ENCODE results near the gene AKAP11. TPM values are rescaled to one million over a fixed set of nuclear protein-coding genes. Genes with fewer than 3 reads are reported as not detected.

Gene AKAP11
- polyA plus RNA-seq, 3 donors: 1.2 to 6.8 (median 1.7) TPM

- Histone ChIP-seq H3K79me2 (ENCODE audit: insufficient read depth, low read length) (no peaks in the 10 kb centered on the region), H3K4me1 (ENCODE audit: control insufficient read depth in 1 of 2, insufficient read depth in 2 of 2, low read length in 2 of 2) (peaks cover 2 to 6% of the 10 kb centered on the region in 2 donors), H3K27ac (ENCODE audit: low read depth in 1 of 2, low read length in 2 of 2) (no peak overlapping the region), H3K4me2 (replicated peaks; ENCODE audit: extremely low read depth, low read length, poor library complexity, severe bottlenecking) (no peak overlapping the region), H3K9ac (ENCODE audit: insufficient read depth, low read length, poor library complexity, severe bottlenecking) (no peak overlapping the region), H3K36me3 (replicated peaks in 1 of 2; ENCODE audit: control insufficient read depth in 1 of 2, insufficient read depth in 2 of 2, low read length in 2 of 2) (no peaks in the 10 kb centered on the region), H4K20me1 (ENCODE audit: insufficient read depth, low read length) (no peaks in the 10 kb centered on the region), H2AFZ (ENCODE audit: insufficient read depth, low read depth, low read length, poor library complexity, severe bottlenecking) (peak overlapping the region; percentile 31), H3K9me3 (replicated peaks in 1 of 2; ENCODE audit: control insufficient read depth in 1 of 2, insufficient read depth in 1 of 2, low read length in 2 of 2) (no peaks in the 10 kb centered on the region), H3K4me3 (replicated peaks in 1 of 3; ENCODE audit: low read depth in 2 of 3, low read length in 3 of 3) (no peak overlapping the region), H3K27me3 (ENCODE audit: control insufficient read depth in 2 of 2, insufficient read depth in 2 of 2, low read length in 2 of 2) (no peaks in the 10 kb centered on the region)
- H3K27me3 Mint-ChIP-seq (ENCODE audit: low read depth in 3 of 3): peaks cover 0 to 19% (median 7%) of the 10 kb centered on the region in 3 donors
- H3K9me3 Mint-ChIP-seq: peaks cover 0 to 3% (median 0%) of the 10 kb centered on the region in 7 donors
- TF ChIP-seq CTCF (IDR thresholded peaks at IDR 0.05): no peak
- DNase-seq: no peak
- H3K27ac Mint-ChIP-seq: peak overlapping the region in 1 of 7 donors; percentile 61
- no peak overlapping the region for H3K4me3 Mint-ChIP-seq
- intact Hi-C loops (cut with micrococcal nuclease): no loop called here
- peaks cover 5% of the 10 kb centered on the region for H3K4me1 Mint-ChIP-seq
- no peaks in the 10 kb centered on the region for H3K36me3 Mint-ChIP-seq
- WGBS (ENCODE audit: insufficient coverage): 63% methylated on average over 4 of the region's 6 CpGs
Observed at GRCh38 chr13:42334329-42334706, 62.4 kb downstream of the AKAP11 start.

GRCh38 chr13:42337808-42338600 lies 66.1 kb downstream of the AKAP11 start:
- no peaks in the 10 kb centered on the region for H3K9me3 Mint-ChIP-seq
- Histone ChIP-seq H3K27ac (ENCODE audit: low read depth in 1 of 2, low read length in 2 of 2) (no peak overlapping the region), H2AFZ (ENCODE audit: insufficient read depth, low read depth, low read length, poor library complexity, severe bottlenecking) (no peak overlapping the region), H3K4me3 (replicated peaks in 1 of 3; ENCODE audit: low read depth in 2 of 3, low read length in 3 of 3) (no peak overlapping the region), H4K20me1 (ENCODE audit: insufficient read depth, low read length) (no peaks in the 10 kb centered on the region), H3K27me3 (ENCODE audit: control insufficient read depth in 2 of 2, insufficient read depth in 2 of 2, low read length in 2 of 2) (no peaks in the 10 kb centered on the region), H3K4me2 (replicated peaks; ENCODE audit: extremely low read depth, low read length, poor library complexity, severe bottlenecking) (no peak overlapping the region), H3K9ac (ENCODE audit: insufficient read depth, low read length, poor library complexity, severe bottlenecking) (no peak overlapping the region), H3K9me3 (replicated peaks in 1 of 2; ENCODE audit: control insufficient read depth in 1 of 2, insufficient read depth in 1 of 2, low read length in 2 of 2) (no peaks in the 10 kb centered on the region), H3K36me3 (replicated peaks in 1 of 2; ENCODE audit: control insufficient read depth in 1 of 2, insufficient read depth in 2 of 2, low read length in 2 of 2) (no peaks in the 10 kb centered on the region), H3K4me1 (ENCODE audit: control insufficient read depth in 1 of 2, insufficient read depth in 2 of 2, low read length in 2 of 2) (no peaks in the 10 kb centered on the region), H3K79me2 (ENCODE audit: insufficient read depth, low read length) (no peaks in the 10 kb centered on the region)
- H3K36me3 Mint-ChIP-seq: no peaks in the 10 kb centered on the region
- H3K4me3 Mint-ChIP-seq: no peak overlapping the region
- H3K4me1 Mint-ChIP-seq: peaks cover 3% of the 10 kb centered on the region
- peaks cover 0 to 14% (median 6%) of the 10 kb centered on the region in 3 donors for H3K27me3 Mint-ChIP-seq (ENCODE audit: low read depth in 3 of 3)
- H3K27ac Mint-ChIP-seq: peak overlapping the region in 1 of 7 donors; percentile 12
- WGBS (ENCODE audit: insufficient coverage): 90% methylated on average over 2 of the region's 7 CpGs
- intact Hi-C loops (cut with micrococcal nuclease): no loop called here
- TF ChIP-seq CTCF (IDR thresholded peaks at IDR 0.05): no peak
- no peak for DNase-seq
